Suppressor macrophage (primary cell): ENCODE results near the gene MAN1C1.

Source experiments
- DNase-seq, 4 experiments: peaks; one replicate each; pipeline ENCODE4 v3.0.0-alpha.2; 2020 to 2022

MAN1C1 gene

GRCh38 chr1:25765923-25766589 lies 149.5 kb downstream of the MAN1C1 start:
- DNase-seq = no peak

- no peak for DNase-seq
Observed at GRCh38 chr1:25766721-25767436, 150.3 kb downstream of the MAN1C1 start.

- no peak for DNase-seq
Observed at GRCh38 chr1:25767437-25767770, 150.8 kb downstream of the MAN1C1 start.

GRCh38 chr1:25768999-25769398 lies 152.4 kb downstream of the MAN1C1 start:
- no peak for DNase-seq

- DNase-seq = no peak
Observed at GRCh38 chr1:25769625-25770383, 153.2 kb downstream of the MAN1C1 start.

GRCh38 chr1:25770541-25771220 lies 154.1 kb downstream of the MAN1C1 start:
- DNase-seq = no peak

GRCh38 chr1:25771221-25772114 lies 154.9 kb downstream of the MAN1C1 start:
- no peak for DNase-seq

GRCh38 chr1:25772164-25772563 lies 155.6 kb downstream of the MAN1C1 start:
- no peak for DNase-seq

- DNase-seq = no peak
Observed at GRCh38 chr1:25772692-25773245, 156.2 kb downstream of the MAN1C1 start.

- no peak for DNase-seq
Observed at GRCh38 chr1:25773441-25774125, 157.0 kb downstream of the MAN1C1 start.

- DNase-seq = no peak
Observed at GRCh38 chr1:25774206-25774803, 157.7 kb downstream of the MAN1C1 start.

GRCh38 chr1:25774921-25775771 lies 158.6 kb downstream of the MAN1C1 start:
- DNase-seq = no peak

GRCh38 chr1:25779388-25779787 lies 162.8 kb downstream of the MAN1C1 start:
- DNase-seq = no peak

- DNase-seq = no peak
Observed at GRCh38 chr1:25779894-25780293, 163.3 kb downstream of the MAN1C1 start.

- DNase-seq = no peak
Observed at GRCh38 chr1:25780318-25781129, 163.9 kb downstream of the MAN1C1 start.

GRCh38 chr1:25781130-25781433 lies 164.5 kb downstream of the MAN1C1 start:
- DNase-seq = no peak

GRCh38 chr1:25782608-25783201 lies 166.1 kb downstream of the MAN1C1 start:
- no peak for DNase-seq

GRCh38 chr1:25784575-25785051 lies 168.0 kb downstream of the MAN1C1 start:
- no peak for DNase-seq
